ENCODE measurements around the gene INIP.
"Not testable (repeated sequence)": the region's sequence is repeated elsewhere in the genome, so short reads cannot be mapped to it uniquely, and the experiment has no call there.

DNA sequence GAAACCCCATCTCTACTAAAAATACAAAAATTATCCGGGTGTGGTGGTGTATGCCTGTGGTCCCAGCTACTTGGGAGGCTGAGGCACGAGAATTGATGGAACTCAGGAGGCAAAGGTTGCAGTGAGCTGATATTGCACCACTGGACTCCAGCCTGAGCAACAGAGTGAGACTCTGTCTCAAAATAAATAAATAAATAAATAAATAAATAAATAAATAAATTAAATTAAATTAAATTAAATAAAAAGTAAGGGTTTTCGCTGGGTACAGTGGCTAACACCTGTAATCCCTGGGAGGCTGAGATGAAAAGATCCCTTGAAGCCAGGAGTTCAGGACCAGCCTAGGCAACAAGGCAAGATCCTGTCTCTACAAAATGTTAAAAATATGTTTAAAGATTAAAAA is 4.8 kb upstream of the INIP start:
- not testable (repeated sequence) for TF ChIP-seq BHLHE40 (IDR thresholded peaks at IDR 0.05; ENCODE audit: borderline replicate concordance); ARNT (IDR thresholded peaks at IDR 0.05); ELF4 (IDR thresholded peaks at IDR 0.05); CTBP1 (IDR thresholded peaks at IDR 0.05; ENCODE audit: borderline replicate concordance); SUZ12 (IDR thresholded peaks at IDR 0.05); PKNOX1 (IDR thresholded peaks at IDR 0.05); FOXM1 (IDR thresholded peaks at IDR 0.05; ENCODE audit: borderline replicate concordance)

Measured in HEK293T (cell line).